NCI-H524 treated with DMSO at 0.1 percent for 48 hours (cell line): ENCODE data around the gene TPRG1.

Source experiments
- DNase-seq: peaks from one replicate; lab custom pipeline; 2025; lab: John Stamatoyannopoulos, UW

The TPRG1 gene

GRCh38 chr3:189355481-189356201, 183.9 kb downstream of the TPRG1 start:
- DNase-seq: no peak

- DNase-seq: no peak
These were observed 188.5 kb downstream of the TPRG1 start for GRCh38 chr3:189360291-189360690.

GRCh38 chr3:189361103-189361835, 189.5 kb downstream of the TPRG1 start:
- no peak for DNase-seq

DNA sequence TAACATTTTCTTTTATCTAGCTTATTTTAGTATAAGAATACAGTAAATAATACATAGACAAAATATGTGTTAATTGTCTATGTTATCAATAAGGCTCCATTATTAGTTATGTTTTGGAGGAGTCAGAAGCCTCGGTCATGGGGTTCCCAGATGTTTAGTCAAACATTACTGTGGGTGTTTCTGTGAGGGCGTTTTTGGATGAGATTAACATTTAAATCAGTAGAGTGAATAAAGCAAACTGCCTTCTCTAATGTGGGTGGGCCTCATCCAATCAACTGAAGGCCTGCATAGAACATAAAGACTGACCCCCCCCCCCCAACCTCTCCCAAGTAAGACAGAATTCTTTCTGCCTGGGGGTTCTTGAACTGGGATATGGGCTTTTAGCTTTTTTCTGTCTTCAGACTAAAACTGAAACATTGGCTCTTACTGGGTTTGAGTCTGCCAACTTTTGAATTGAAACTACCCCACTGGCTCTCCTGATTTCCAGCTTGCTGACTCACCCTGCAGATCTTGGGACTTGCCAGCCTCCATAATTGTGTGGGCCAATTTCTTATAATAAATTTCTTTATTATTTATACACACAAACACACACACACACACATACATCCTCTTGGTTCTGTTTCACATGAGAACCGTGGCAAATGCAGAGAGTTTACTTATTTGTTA, 192.0 kb downstream of the TPRG1 start:
- no peak for DNase-seq

DNA sequence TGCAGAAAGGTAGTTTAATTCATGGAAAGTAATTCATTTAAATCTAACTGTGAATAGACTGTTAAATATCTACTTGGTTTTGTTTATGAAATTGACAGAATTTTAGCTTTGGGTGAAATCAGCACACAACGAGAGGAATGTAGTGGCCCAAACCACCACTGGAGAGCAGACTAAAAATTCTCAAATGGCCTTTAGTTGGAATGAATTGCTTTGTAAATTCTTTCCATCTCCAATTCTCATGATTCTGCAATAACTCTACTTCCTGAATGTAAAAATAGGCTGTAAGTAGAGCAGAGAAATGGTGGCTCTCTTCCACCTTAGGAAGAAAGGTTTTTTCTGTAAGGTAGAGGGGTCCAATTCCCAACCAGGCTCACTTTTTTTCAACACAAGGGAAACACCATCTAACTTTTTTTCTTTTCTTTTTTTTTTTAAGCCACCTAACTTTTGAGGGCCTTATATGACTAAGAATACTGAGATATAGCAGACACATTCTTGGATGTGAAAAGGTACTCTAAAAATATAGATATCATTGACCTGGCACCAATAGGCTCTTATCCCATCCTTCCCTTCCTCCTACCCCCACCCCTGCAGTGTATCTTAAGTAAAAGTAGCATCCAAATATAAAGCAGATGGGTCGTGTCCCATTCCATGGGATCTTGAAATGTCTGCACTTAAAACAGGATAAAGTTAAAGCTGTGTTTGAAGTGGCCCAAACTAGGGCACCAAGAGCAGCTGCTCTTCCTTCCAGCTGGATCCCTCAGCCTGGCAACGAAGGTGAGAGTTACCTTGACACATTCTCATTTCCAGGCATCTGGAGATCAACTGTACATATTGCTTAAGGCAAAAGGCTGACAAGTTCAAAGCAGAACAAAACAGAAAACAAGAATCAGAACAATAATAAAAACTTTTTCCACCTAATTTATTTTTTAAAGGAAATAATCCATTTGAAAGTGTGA, 194.1 kb downstream of the TPRG1 start:
- peak; percentile 39 for DNase-seq

DNA sequence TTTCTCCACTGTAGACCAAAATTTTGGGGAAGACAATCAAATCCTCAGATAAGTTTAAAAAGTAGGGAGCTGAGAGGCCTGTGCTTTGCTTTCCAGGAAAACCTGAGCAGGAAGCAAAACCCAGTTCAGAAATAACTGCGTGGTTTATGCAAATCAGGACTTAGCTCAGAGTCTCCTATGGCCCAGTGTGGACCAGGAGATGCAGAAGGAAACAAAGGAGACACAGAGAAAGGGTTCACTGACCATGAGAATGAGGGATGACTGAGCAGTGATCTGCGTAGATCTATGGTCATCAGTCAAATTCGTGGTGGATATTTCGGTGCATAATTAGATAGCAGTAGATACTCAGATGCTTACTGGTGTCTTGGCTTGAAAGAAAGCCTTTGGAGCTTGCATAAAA, 196.6 kb downstream of the TPRG1 start:
- DNase-seq: no peak

DNA sequence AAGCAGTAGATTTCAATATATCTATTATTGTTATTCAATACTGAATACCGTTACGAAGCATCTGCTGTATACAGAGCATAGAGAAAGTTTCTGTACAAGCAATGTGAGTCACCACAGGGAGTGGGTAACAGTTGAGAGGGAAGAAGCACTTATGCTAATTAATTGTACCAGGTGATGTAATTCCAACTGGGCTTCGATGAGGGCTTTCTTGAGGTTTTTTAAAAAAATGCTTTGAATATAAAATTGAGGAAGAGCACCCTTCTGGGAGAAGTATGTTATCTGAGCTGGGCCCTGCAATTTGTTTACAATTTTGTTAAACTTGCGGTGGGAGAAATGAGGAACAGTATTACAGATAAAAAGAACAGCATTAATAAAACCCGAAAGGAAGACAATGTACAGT, 197.9 kb downstream of the TPRG1 start:
- no peak for DNase-seq

DNA sequence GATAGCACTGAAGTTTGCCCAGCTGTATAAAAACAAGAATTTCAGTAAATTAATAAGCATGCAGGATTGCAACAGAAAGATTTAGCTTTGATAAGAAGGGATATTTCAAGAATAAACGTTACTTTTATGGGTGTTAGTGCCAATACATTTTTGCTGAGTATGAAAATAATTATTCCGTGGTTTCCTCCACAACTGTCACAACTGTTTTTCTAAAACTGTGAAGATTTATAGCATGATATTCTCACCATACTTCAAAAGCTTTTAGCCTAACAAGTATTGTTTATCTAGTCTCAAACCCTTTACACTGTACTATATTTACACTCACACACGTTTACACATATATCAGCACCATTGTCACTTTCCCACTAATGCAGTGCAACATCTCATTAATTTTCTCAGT, 200.5 kb downstream of the TPRG1 start:
- DNase-seq: no peak
